ENCODE data around the gene FSTL4. TPM values are rescaled to one million over a fixed set of nuclear protein-coding genes. Genes with fewer than 3 reads are reported as not detected.

Gene FSTL4
- total RNA-seq, 1 experiment from 2014 or later: 0.12 TPM

DNA sequence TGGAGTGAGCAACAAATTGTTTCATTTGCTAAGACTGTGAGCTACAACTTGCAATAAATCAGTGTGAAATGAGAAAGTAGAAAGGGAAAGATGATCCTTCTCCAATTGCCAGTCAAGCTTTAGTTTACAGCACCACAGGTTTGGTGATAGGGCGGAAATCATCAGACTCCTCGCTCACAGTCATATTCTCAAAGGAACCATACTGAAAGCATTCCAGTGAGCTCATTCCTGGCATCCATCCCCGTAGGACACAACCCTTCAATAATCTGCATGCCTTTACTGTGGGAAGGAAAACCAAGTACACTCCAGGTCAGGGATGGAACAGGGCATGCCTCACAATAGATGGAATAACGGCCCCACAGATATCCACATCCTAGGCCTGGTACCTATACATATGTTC, 80.7 kb downstream of the FSTL4 start:
- ChIA-PET POLR2A (interaction anchor here (0.8 kb wide), 1 partner anchor 174 kb away, joined by 3 read pairs; no protein-coding TSS in a partner anchor), CTCF (interaction anchor here (0.6 to 1.2 kb wide), 2 partner anchors 108 to 375 kb away, joined by 3 to 4 read pairs; no protein-coding TSS in a partner anchor)
- Mint-ChIP-seq H3K36me3 (ENCODE audit: insufficient read depth, unreplicated experiment) (no peaks in the 10 kb centered on the region), H3K4me3 (ENCODE audit: unreplicated experiment) (no peak overlapping the region), H3K4me1 (ENCODE audit: insufficient read depth, unreplicated experiment) (no peaks in the 10 kb centered on the region), H3K27me3 (ENCODE audit: insufficient read depth, unreplicated experiment) (peaks cover 13% of the 10 kb centered on the region), H3K9me3 (ENCODE audit: unreplicated experiment) (no peaks in the 10 kb centered on the region), H3K27ac (ENCODE audit: low read depth, unreplicated experiment) (no peak overlapping the region)
- TF ChIP-seq, protein P1, sequence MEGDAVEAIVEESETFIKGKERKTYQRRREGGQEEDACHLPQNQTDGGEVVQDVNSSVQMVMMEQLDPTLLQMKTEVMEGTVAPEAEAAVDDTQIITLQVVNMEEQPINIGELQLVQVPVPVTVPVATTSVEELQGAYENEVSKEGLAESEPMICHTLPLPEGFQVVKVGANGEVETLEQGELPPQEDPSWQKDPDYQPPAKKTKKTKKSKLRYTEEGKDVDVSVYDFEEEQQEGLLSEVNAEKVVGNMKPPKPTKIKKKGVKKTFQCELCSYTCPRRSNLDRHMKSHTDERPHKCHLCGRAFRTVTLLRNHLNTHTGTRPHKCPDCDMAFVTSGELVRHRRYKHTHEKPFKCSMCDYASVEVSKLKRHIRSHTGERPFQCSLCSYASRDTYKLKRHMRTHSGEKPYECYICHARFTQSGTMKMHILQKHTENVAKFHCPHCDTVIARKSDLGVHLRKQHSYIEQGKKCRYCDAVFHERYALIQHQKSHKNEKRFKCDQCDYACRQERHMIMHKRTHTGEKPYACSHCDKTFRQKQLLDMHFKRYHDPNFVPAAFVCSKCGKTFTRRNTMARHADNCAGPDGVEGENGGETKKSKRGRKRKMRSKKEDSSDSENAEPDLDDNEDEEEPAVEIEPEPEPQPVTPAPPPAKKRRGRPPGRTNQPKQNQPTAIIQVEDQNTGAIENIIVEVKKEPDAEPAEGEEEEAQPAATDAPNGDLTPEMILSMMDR (IDR thresholded peaks at IDR 0.05; ENCODE audit: unreplicated experiment): no peak
- BruUV-seq (replicated peaks): no TSS peak
- intact Hi-C loops (cut with micrococcal nuclease): no loop called here
- DNase-seq (ENCODE audit: unreplicated experiment): no peak

DNA sequence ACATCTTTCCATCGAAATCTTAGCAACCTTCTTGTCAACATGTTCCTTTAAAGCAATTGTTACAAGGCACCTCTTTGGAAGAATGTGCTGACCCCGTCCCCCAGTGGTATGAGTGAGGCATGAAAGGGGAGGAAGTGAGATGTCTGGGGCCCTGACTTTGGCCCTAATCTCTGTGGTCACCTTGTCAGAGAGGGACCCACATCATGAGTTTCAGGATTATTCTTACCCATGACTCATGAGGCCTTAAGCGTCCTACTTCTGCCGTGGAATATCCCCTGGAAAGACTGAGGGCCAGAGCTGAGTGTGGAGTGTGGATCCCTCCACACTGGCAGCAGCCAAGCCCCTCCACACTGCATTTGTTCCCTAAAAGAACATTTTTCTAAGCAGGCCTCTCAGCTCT, 81.2 kb downstream of the FSTL4 start:
- Mint-ChIP-seq H3K27ac (ENCODE audit: low read depth, unreplicated experiment) (no peak overlapping the region), H3K9me3 (ENCODE audit: unreplicated experiment) (no peaks in the 10 kb centered on the region), H3K4me3 (ENCODE audit: unreplicated experiment) (no peak overlapping the region), H3K27me3 (ENCODE audit: insufficient read depth, unreplicated experiment) (peaks cover 11% of the 10 kb centered on the region), H3K36me3 (ENCODE audit: insufficient read depth, unreplicated experiment) (no peaks in the 10 kb centered on the region), H3K4me1 (ENCODE audit: insufficient read depth, unreplicated experiment) (no peaks in the 10 kb centered on the region)
- TF ChIP-seq, protein P1 (IDR thresholded peaks at IDR 0.05; ENCODE audit: unreplicated experiment): no peak
- ChIA-PET POLR2A (interaction anchor here (0.8 kb wide), 1 partner anchor 174 kb away, joined by 3 read pairs; no protein-coding TSS in a partner anchor), CTCF (interaction anchor here (0.6 to 1.2 kb wide), 2 partner anchors 108 to 375 kb away, joined by 3 to 4 read pairs; no protein-coding TSS in a partner anchor)
- BruUV-seq (replicated peaks): no TSS peak
- intact Hi-C loops (cut with micrococcal nuclease): no loop called here
- DNase-seq (ENCODE audit: unreplicated experiment): no peak

DNA sequence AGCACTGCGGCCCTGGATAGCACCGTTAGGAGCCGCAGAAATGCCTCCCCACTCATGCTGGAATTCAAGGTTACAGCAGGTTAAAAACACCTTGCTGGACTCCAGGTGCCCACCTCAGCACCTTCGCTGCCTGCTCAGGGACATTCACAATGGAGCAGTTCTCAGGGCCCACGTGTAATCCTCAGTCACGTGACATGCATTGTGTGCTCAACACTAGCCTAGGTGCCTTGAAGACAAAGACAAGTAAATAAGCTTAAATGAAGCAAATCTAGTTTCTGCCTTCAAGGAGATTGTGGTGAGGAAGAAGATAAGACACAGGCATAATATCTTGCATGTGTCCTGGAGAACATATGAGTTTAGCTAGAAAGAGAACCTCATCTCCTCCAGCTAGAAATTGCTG, 82.1 kb downstream of the FSTL4 start:
- Mint-ChIP-seq H3K27ac (ENCODE audit: low read depth, unreplicated experiment) (no peak overlapping the region), H3K36me3 (ENCODE audit: insufficient read depth, unreplicated experiment) (no peaks in the 10 kb centered on the region), H3K9me3 (ENCODE audit: unreplicated experiment) (no peaks in the 10 kb centered on the region), H3K4me1 (ENCODE audit: insufficient read depth, unreplicated experiment) (no peaks in the 10 kb centered on the region), H3K4me3 (ENCODE audit: unreplicated experiment) (no peak overlapping the region), H3K27me3 (ENCODE audit: insufficient read depth, unreplicated experiment) (peaks cover 4% of the 10 kb centered on the region)
- POLR2A ChIA-PET: no interaction called here
- BruUV-seq (replicated peaks): no TSS peak
- no peak for DNase-seq (ENCODE audit: unreplicated experiment)
- TF ChIP-seq, protein P1 (IDR thresholded peaks at IDR 0.05; ENCODE audit: unreplicated experiment): no peak
- intact Hi-C loops (cut with micrococcal nuclease): no loop called here
- CTCF ChIA-PET: interaction anchor here (1.4 to 1.6 kb wide), 2 partner anchors 11 to 106 kb away, joined by 3 to 4 read pairs; no protein-coding TSS in a partner anchor

DNA sequence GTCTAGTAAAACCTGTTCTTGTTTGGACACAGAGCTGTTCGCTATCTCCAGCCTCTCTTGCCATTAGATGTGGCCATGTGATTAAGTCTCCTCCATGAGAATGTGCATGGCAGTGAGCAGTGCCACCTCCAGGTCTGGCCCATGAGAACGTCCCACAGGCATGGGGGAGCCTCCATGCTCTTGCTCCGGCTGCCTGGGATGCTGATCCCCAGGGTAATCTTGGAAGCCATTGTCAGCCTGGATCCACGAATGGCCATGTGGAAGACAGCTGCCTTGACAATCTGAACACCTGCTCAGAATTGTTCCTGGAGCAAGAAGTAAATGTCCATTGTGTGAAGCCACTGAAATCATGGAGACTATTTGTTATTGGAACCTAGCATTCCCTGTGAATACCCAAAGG, 83.5 kb downstream of the FSTL4 start:
- Mint-ChIP-seq H3K4me1 (ENCODE audit: insufficient read depth, unreplicated experiment) (no peaks in the 10 kb centered on the region), H3K27ac (ENCODE audit: low read depth, unreplicated experiment) (no peak overlapping the region), H3K36me3 (ENCODE audit: insufficient read depth, unreplicated experiment) (no peaks in the 10 kb centered on the region), H3K9me3 (ENCODE audit: unreplicated experiment) (no peaks in the 10 kb centered on the region), H3K27me3 (ENCODE audit: insufficient read depth, unreplicated experiment) (peaks cover 16% of the 10 kb centered on the region), H3K4me3 (ENCODE audit: unreplicated experiment) (no peak overlapping the region)
- no TSS peak for BruUV-seq (replicated peaks)
- intact Hi-C loops (cut with micrococcal nuclease): no loop called here
- POLR2A ChIA-PET: no interaction called here
- CTCF ChIA-PET: interaction anchor here (0.6 to 4.1 kb wide), 3 partner anchors 11 to 105 kb away, joined by 3 to 19 read pairs (median 3); no protein-coding TSS in a partner anchor
- no peak for DNase-seq (ENCODE audit: unreplicated experiment)
- TF ChIP-seq, protein P1 (IDR thresholded peaks at IDR 0.05; ENCODE audit: unreplicated experiment): no peak
